ENCODE measurements around the gene RPL37.
"Not testable (repeated sequence)": the region's sequence is repeated elsewhere in the genome, so short reads cannot be mapped to it uniquely, and the experiment has no call there.

The RPL37 gene

DNA sequence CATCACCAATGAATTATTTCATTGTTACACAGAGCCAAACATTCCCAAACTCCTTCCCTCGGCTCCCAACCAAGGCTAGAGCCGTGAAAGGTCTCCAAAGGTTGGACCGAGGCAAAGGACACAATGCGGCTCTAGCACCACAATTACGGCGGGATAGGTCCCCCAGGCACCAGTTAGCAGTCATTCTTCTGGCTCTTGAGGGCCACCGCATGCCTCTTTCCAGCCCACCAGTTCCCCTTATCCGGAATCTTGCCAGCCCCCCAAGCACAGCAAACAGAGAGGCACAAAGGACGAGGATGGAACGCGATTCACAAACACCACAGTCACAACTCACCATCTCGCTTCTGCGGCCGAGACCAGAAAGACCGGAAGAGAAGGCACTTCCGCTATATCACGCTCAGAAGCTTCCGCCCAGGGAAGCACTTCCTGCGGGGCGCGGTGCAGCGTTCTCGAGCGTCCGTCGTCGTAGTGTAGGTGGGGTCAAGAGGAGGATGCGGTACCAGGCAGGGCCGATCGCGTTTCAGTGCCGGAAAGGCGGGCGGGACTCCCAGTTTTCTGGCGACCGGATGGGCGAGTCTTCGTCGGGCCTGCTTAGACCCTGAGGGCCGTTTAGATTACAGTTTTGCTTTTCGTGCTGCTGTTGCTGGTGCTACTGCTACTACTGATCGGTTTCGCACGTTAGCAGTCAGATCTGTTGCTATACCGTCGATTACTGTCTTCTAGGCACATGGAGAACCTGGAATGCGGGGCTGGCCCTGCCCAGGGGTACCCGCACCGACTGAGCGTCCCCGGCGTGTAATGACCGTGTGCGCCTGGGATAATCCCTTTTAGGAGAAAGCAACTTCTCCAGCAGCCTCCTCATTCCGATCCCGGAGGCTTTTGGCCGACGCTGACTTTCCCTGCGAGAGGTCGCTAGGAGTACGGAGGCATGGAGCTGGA, at the start of gene RPL37:
RPL37 (minus strand) TSS at position 374 of the 939 bp plus-strand sequence; CDS start at position 337, 37 bp downstream.
- DNase-seq, result peak; percentile 79 to 90 (median 84)

DNA sequence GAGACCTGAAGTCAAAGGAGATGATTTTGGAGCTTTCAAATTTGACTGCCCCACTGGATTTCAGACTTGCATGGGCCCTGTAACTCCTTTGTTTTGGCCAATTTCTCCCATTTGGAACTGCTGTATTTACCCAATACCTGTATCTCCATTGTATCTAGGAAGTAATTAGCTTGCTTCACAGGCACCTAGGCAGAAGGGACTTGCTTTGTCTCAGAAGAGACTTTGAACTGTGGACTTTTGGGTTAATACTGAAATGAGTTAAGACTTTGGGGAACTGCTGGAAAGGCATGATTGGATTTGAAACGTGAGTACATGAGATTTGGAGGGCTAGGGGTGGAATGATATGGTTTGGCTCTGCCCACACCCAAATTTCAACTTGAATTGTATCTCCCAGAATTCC, 48.0 kb upstream of the RPL37 start:
- DNase-seq, result not testable (repeated sequence)

DNA sequence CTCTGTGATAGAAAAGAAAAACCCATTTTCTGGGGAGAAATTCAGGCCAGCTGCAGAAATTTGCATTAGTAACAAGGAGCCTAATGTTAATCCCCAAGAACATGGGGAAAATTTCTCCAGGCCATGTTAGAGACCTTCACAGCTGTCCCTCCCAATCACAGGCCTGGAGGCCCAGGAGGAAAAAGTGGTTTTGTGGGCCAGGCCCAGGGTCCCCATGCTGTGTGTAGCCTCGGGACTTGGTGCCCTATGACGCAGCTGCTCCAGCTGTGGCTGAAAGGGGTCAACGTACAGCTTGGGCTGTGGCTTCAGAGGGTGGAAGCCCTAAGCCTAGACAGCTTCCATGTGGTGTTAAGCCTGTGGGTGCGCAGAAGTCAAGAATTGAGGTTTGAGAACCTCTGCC, 47.3 kb upstream of the RPL37 start:
- no peak for DNase-seq

DNA sequence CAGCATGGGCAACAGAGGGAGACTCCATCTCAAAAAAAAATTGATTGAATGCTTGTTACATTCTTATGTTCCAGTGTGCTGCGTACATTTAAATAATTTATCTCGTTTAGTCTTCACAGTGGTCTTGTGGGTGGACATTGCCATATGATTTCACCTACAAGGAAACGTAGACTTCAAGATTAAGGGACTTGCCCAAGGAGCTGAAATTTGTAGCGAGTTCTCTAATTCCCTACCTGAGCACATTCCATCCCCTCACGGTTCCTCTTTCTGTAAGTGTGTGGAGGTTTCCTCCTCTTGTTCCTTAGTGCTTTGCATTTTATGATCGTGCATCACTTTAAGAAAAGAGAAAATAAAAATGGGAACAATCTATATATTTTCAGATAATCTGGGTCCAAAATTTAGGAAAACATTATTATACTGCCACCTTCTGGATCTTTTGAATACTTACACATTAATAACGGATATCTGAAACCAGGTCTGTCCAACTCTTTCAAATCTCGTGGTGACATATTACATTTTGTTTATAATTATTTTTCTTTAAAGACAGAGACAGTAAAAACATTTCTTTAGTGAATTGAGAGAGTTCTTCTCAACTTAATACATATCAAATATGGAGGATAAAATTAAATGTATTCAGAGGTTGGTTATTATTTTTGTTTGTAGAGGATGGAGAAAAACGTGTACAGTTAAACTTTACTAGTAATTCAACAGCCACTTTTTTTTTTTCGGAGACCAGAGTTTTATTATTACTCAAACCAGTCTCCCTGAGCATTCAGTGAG, 44.3 kb upstream of the RPL37 start:
- DNase-seq, result peak in 2 of 6 experiments; percentile 18 to 30

- no peak for DNase-seq
These were observed 42.5 kb upstream of the RPL37 start for GRCh38 chr5:40877371-40877988.

- no peak for DNase-seq
These were observed 40.9 kb upstream of the RPL37 start for GRCh38 chr5:40875958-40876357.

DNA sequence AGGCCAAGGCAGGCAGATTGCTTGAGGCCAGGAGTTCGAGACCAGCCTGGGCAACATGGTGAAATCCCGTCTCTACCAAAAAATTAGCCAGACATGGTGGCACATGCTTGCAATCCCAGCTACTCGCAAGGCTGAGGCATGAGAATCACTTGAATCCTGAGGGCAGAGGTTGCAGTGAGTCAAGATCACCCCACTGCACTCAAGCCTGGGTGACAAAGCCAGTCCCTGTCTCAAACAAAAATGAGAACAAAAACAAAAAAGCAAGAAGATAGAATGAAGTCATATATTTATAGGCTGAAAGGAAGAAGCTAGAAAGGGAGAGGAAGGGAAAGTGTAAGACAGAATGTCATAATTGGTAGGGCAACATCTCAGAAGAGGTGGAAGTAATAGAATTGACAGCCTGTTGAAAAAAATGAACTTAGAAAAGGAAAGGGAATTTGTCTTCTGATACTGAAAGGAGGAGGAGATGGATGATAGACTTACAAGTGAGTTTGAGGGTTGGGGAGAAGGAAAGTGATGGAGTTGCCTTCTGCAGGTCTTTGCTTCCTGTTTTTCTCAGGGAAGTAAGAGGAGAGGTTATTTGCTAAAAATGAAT, 38.4 kb upstream of the RPL37 start:
- no peak for DNase-seq

DNA sequence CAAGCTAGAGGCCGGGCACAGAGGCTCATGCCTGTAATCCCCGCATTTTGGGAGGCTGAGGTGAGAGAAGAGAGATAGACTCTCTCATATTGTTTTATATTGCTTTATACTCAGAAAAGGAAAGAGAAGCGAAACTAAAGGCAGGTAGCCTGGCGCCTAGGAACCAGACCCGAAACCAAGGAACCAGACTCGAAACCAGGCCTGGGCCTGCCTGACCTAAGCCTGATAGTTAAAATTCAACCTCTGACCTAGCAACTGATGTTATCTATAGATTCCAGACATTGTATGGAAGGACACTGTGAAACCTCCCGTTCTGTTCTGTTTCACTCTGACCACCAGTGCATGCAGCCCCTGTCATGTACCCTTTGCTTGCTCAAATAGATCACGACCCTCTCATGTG, 37.2 kb upstream of the RPL37 start:
- not testable (repeated sequence) for DNase-seq

- no peak for DNase-seq
These were observed 36.2 kb upstream of the RPL37 start for GRCh38 chr5:40871177-40871576.

DNA sequence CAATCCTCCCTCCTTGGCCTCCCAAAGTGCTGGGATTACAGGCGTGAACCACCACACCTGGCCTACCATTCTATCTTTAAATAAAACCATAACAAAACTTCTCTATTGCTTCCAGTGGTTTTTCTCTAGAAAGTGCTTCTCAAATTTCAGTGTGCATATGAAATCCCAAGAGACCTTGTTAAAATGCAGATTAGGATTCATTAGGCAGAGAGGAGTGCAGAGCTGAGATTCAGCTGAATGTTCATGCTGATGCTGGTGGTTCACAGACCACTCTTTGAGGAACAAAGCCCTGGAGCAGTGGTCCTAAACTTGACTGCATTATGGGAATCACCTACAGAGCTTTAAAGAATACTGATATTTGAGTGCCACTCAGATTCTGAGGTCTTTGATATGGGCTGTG, 34.4 kb upstream of the RPL37 start:
- no peak for DNase-seq

GRCh38 chr5:40866844-40867243, 31.8 kb upstream of the RPL37 start:
- DNase-seq, result no peak

GRCh38 chr5:40865004-40865403, 30.0 kb upstream of the RPL37 start:
- not testable (repeated sequence) for DNase-seq

- DNase-seq, result no peak
These were observed 25.7 kb upstream of the RPL37 start for GRCh38 chr5:40860711-40861110.

GRCh38 chr5:40853632-40854192, 18.7 kb upstream of the RPL37 start:
- DNase-seq, result no peak

- no peak for DNase-seq
These were observed 12.5 kb upstream of the RPL37 start for GRCh38 chr5:40847525-40847924.

DNA sequence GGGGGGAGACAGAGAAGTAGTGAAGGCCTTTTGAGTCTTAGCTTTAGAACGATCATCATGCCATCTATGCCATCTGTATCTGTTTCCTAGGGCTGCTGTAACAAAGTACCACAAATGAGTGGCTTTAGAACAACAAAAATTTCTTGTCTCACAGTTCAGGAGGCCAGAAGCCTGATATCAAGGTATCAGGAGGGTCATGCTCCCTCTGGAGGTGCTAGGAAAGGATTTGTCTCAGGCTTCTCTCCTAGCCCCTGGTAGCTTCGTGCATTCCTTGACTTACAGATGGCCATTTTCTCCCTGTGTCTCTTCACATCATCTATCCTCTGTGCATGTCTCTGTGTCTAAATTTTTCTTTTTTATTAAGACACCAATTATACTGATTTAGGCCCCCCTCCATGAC, 11.3 kb upstream of the RPL37 start:
- DNase-seq, result no peak

GRCh38 chr5:40844565-40844964, 9.5 kb upstream of the RPL37 start:
- no peak for DNase-seq

DNA sequence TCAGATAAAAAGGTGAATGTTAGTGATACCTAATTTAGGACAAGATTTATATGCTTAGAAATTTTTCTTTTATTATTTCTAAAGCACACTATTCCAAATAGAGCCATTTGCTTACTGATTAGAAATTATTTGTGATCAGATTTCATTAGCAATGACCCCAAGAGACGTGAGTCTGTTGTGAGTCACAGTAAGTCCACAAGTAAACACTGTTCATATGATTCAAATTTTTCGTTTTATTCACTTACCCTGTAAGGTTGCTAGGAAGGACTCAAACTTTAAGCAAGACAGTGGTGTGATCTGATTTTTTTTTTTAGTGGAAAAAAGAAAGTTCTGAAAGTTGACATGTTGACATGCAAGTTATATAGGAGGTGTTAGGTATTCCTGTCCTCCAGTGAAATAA, 7.3 kb upstream of the RPL37 start:
- no peak for DNase-seq

DNA sequence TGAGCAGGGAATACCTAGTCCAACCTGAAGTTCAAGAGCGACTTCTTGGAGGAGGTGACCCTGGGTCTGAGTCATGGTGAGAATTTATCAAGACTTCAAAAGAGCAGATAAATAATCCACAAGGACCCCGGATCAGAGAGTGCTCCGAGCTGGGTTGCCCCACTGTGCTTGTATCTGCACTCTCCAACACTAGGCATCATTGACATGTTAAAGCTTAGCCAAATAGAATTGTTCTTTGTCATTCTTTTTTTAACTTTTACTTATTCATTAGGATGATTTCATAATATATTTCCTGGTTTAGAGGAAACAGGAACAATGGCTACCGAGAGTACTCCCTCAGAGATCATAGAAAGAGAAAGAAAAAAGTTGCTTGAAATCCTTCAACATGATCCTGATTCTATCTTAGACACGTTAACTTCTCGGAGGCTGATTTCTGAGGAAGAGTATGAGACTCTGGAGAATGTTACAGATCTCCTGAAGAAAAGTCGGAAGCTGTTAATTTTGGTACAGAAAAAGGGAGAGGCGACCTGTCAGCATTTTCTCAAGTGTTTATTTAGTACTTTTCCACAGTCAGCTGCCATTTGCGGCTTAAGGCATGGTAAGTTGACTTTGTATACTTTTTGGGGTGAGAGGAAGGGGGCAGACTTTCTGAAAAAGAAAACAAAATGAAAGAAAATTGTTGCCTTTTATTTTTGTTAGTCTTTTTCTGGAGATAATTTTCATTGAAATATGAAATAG, 6.2 kb upstream of the RPL37 start, which contains the start of gene CARD6:
CARD6 (plus strand) TSS at position 300 of the 738 bp plus-strand sequence; CDS start at position 316, 16 bp downstream.
- DNase-seq, result peak in 2 of 6 experiments; percentile 8 to 9

DNA sequence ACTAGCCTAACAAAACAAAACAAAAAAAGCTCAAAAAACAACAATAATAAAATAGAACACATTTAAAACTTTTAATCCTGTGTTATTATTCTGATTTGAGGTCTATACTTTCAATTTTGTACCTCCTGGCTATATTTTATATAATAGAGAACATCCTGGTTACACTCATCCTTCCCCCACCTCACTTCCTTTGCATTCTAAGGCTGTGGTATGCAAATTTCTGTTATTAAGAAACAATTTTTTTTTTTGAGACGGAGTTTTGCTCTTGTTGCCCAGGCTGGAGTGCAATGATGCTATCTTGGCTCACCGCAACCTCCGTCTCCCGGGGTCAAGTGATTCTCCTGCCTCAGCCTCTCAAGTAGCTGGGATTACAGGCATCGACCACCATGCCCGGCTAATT, 3.1 kb upstream of the RPL37 start:
- DNase-seq, result peak in 1 of 6 experiments; percentile 4

DNA sequence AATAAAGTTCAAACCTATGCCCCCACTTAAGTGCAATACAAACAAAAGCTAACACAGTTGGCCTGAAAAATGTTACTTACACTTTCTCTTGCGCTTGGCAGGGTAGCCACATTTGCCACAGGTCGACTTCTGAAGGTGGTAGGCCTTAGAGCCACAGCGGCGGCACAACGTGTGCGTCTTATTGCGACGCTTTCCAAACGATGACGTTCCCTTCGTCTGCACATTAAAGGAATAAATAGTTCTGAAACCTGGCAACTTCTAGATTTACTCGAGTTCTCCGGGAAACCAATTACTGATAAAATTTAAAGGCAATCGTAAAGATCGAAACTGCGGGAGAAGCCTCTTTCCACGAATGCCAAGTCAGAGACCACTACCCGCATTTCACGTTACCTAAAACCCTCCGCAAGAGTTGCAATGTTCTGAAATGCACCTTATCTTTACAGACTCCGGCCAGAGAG, 602 bp downstream of the RPL37 start:
- peak; percentile 47 to 87 (median 66) for DNase-seq
